ENCODE measurements around the gene CFAP77.

The CFAP77 gene

DNA sequence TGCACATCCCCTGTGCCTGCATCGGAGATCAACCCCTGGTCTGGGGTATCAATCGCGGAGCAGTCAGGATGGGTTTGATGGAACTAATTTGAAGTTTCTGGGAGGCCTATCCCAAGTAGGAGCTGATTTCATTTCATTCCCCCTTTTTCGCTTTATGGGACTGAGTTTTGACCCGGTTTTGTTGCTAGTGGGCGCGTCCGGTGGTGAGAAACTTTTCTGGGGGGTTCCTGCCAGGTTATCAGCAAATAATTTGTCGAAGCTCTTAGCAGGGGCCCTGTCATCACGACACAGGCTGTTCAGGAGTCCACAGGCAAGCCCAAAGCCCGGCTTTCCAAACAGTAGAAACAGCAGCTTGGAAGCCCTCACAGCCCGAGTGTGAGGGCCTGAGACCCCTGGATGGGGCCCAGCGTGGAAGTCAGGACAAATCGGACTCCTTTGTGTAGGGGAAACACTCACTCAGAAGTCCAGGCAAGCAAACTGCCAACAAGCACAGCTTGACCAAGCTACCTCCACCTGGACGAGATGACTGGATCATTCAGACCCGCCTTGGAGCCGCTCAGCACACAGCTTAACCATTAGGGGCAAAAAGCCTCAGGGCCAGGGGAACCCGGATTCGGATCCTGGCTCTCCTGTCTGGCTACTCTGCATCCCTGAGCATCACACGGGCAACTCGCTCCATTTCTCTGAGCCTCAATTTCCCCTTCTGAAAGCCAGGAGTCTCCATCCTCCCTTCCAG is 108.0 kb downstream of the CFAP77 start:
- no peak for DNase-seq (ENCODE audit: low read depth in 2 of 2)

DNA sequence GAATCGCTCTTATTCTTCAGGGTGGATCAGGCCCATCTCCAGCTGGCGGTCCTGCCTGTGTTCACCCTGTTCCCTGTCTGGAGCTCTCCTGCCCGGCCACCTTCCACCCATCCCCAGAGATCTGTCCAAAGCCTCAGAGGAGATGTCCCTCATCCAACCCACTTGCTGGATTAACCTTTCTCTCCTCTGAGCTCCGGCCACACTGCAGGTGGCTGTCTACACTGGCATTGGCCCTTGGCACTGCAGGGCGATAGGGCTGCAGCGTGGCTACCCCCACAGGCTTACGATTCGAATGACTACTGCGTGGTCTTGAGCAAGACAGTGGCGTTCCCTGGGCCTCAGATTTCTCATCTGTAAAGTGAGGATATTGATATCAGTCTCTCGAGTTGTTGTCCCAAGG is 108.6 kb downstream of the CFAP77 start:
- DNase-seq (ENCODE audit: low read depth in 2 of 2), result no peak

DNA sequence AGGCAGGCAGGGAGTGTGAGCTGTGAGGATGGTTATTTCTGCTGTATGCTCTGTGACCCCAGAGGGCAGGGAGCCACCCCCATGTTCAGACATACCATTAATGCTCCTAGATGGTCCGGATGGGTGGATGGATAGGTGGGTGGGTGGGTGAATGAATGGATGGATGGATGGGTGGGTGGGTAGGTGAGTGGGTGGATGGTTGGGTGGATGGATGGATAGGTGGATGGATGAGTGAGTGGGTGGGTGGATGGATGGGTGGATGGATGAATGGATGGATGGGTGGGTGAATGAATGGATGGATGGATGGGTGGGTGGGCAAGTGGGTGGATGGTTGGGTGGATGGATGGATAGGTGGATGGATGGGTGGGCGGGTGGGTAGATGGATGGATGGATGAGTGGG is 109.0 kb downstream of the CFAP77 start:
- no peak for DNase-seq (ENCODE audit: low read depth in 2 of 2)

DNA sequence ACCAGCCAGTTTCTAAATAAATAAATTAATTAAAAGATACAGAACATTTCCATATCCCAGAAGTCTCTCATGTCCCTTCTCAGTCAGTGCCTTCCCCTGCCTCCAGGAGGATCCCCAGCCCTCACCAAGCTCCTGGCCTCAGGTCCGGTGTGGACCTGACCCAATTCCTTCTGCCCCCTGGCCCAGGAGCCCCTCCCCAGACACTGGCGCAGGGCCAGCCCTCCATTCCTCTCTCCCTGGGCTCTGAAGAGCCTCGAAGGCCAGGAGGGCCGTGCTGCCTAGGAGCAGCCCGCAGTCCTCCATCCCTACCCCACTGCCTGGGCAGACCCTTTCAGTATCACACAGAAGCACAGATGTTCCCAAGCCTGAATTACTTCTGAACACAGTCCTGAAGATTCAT is 110.6 kb downstream of the CFAP77 start:
- no peak for DNase-seq (ENCODE audit: low read depth in 2 of 2)

GRCh38 chr9:132525308-132526023 is 115.5 kb downstream of the CFAP77 start:
- DNase-seq (ENCODE audit: low read depth in 2 of 2), result no peak

DNA sequence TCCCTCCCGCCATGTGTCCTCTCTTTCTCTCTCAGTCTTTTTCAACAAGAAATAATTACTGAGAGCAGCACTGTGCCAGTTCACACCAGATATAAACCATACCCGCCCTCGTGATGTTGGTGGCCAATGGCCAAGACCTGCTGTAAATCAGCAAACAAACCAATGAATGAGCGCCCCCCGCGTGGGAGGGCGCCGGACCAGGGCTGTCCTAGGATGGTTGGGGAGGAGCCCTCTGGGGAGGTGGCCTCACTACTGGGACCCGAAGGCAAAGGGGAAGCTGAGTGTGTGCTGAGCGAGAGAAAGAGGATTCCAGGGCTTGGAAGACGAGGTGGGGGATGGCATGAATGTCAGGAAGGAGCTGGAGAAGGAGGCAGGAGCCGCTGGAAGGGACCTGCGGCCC is 121.2 kb downstream of the CFAP77 start:
- no peak for DNase-seq (ENCODE audit: low read depth in 2 of 2)

DNA sequence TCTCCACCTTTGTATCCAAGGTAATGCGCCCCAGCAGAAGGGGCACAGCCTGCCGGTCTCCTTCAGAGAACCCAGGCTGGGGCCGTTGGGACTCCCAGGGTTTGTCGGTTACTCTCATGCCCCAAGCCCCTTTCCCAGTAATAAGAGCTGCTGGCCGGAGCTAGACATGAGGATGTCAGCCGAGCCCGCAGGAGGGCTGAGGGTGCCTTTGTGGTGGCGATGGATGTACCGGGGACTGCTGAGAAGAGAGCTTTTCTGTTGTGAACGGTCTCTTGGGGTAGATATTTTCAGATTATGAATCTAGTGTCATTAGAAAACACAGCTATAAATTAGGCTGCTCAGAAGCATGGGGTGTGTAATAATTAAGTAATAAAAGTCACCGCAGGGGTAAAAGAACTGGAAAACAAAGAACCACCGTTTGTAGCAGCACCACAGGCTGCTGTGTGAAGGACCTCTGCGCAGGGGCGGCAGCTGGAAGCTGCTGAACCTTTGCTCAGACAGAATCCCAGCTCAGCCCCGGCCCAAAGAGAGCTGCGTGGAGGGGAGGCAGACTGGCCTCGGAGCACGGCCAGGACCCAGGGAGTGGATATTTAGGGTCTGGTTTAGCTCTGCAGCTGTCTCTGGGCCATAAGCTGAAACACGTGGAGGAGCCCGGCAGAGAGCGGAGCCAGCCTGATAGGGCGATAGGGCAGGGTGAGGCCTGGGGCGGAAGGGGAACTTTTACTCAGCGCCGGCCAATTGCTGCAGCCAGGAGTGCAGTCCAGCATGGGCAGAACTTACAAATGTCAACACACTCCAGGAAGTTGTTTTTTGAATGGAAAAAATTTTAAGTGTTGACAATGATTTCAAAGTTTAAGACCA is 121.9 kb downstream of the CFAP77 start:
- DNase-seq (ENCODE audit: low read depth in 2 of 2), result no peak

DNA sequence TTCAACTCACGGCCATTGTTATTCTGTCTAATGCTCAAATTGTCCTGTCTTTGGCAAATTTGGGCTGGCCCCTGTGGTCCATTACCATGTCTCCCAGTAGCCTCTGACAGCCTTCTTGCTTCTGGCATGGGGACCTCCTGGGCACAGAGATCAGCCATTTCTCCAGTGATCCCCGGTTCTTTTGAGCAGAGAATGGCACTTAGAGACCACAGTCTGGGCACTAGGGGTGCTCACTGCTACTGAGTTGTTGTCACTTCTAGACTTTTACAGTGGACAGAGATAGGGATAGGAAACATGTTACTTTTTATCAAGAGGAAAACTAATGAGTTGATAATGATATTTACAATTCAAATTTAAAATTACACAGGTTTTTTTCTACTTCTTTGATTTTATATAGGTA is 124.8 kb downstream of the CFAP77 start:
- DNase-seq (ENCODE audit: low read depth in 2 of 2), result no peak

- DNase-seq (ENCODE audit: low read depth in 2 of 2), result no peak
Observed at GRCh38 chr9:132536124-132536523, 126.1 kb downstream of the CFAP77 start.

DNA sequence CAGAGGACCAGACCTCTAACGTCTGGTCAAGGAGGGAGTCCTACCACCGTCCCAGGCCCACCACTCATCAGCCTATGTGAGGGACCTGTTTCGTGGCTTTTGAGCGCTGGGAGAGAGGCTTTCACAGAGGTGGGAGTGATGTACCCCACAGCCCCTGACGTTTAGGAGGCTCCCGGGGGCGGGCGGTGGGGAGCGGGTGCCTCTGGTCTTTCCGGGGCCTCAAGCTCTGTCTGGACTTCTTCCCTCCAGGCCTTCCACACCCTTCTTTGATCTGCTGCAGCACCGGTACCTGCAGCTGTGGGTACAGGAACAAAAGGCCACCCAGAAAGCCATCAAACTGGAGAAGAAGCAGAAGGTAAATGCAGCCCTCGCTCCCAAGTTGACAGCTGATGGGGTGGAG is 127.3 kb downstream of the CFAP77 start:
- DNase-seq (ENCODE audit: low read depth in 2 of 2), result no peak

GRCh38 chr9:132538071-132538470 is 128.1 kb downstream of the CFAP77 start:
- no peak for DNase-seq (ENCODE audit: low read depth in 2 of 2)

GRCh38 chr9:132539096-132539495 is 129.1 kb downstream of the CFAP77 start:
- DNase-seq (ENCODE audit: low read depth in 2 of 2), result no peak

GRCh38 chr9:132541051-132541450 is 131.0 kb downstream of the CFAP77 start:
- DNase-seq (ENCODE audit: low read depth in 2 of 2), result no peak

- no peak for DNase-seq (ENCODE audit: low read depth in 2 of 2)
Observed at GRCh38 chr9:132541870-132542830, 132.1 kb downstream of the CFAP77 start.

DNA sequence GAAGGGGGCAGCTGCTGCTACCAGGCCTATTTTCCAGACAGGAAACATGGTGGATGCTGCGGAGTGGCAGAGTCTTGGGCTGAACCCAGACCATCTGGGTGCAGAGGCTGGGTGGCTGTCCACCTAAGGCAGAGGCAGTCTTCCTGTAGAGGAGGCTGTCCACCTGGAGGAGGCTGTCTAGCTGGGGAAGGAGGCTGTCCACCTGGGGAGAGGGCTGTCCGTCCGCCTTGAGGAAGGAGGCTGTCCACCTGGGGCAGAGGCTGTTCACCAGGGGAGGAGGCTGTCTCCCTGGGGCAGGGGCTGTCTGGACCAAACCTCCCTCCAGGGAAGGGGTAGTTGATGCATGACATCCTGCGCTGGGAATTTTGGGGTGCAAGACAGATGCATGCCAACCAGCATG is 133.2 kb downstream of the CFAP77 start:
- no peak for DNase-seq (ENCODE audit: low read depth in 2 of 2)

- DNase-seq (ENCODE audit: low read depth in 2 of 2), result no peak
Observed at GRCh38 chr9:132543960-132544359, 133.9 kb downstream of the CFAP77 start.

GRCh38 chr9:132545578-132545977 is 135.6 kb downstream of the CFAP77 start:
- DNase-seq (ENCODE audit: low read depth in 2 of 2), result no peak

DNA sequence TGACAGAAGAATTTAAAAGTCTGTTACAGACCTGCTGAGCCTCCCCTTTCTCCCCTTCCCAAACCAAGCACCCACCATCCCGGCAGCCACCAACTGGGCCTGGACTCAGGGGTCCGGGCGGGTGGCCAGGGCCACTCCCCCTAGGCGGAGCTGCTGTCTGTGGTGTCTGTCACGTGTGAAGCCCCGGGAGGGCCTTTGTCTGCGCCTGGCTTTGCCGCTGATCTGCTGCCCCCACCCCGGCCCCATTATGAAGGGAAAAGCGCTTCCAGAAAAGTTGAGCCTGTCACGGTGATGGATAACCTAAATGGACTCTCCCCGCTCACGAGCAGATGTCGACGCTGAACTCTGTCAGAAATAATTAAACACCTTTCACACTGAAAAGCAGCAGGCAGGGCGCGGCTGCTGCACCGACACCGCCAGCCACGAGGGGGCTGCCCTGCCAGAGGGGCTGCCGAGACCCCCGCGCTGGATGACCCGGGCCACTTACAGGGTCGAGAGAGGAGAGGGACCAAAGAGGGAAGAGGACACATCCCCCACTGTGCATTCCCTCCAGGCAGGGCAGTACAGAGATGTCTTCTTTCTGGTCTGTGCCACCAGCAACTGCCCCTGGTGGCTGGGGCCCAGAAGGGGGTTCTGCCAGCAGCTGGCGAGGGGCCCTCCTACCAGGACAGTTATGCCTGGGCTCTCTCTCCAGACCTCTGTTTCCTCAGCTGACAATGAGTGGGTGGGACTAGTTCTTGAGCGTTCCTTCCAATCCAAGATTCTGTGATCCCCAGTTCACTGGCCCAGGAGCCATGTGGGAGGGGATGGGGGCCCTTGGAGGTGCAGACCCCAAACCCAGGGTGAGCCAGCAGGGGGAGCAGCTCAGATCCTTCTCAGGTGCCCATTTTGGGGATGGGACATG is 136.4 kb downstream of the CFAP77 start:
- DNase-seq (ENCODE audit: low read depth in 2 of 2), result no peak

DNA sequence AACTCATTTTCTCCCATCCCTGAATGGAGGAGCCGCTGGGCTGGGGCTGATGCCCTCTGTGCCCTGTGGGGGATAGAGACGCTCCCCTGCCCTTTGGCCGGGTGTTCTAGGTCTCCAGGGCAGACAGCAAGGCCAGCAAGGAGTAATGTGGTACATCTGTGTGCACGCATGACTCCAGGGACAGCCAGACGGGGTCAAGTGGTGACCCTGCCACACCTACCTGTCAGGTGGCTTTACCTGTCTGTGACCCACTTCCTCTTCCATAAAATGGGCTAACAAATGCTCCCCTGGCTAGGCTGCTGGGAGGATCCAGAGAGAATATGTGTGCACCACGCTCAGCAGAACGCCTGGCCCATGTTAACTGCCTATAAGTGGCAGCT is 137.0 kb downstream of the CFAP77 start:
- DNase-seq (ENCODE audit: low read depth in 2 of 2), result no peak

DNA sequence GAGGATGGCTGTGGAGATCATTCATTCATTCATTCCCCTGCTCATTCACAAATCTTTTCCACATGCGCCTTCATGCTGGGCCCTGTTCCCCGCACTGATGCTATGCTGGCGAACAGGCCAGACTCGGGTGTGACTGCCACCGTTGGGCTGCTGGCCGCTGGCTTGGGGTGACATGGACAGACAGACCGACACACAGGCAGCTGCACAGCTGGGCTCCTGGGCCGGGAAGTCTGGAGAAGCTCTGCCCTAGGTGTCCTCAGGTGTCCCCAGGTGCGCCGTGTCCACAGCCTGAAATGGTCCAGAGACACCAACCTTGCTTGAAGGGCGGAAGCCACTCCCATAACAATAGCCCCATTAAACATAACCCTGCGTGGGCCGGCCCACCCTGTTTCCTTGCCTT is 137.4 kb downstream of the CFAP77 start:
- no peak for DNase-seq (ENCODE audit: low read depth in 2 of 2)

Measured in stimulated activated CD8-positive, alpha-beta memory T cell treated with anti-CD3 and anti-CD28 coated beads, Interleukin-7, amount 100 ng/mL, for 4 hours (primary cell).